NK-92 treated with Interleukin-12 subunit alpha and Interleukin-12 subunit beta, amount 100 ng/mL, for 24 hours (cell line): Measurements from ENCODE around the gene CRYBA2.

Source experiments
- DNase-seq: peaks from one replicate; lab custom pipeline; 2025; lab: John Stamatoyannopoulos, UW

Gene CRYBA2

GRCh38 chr2:218982586-218983262 is 10.5 kb downstream of the CRYBA2 start:
- no peak for DNase-seq

- DNase-seq = no peak
Measured at GRCh38 chr2:218981881-218982585, 11.2 kb downstream of the CRYBA2 start.

- no peak for DNase-seq
Measured at GRCh38 chr2:218981390-218981880, 11.8 kb downstream of the CRYBA2 start.

- DNase-seq = no peak
Measured at GRCh38 chr2:218980735-218981389, 12.4 kb downstream of the CRYBA2 start.

- DNase-seq = peak; percentile 54
Measured at GRCh38 chr2:218979846-218980734, 13.1 kb downstream of the CRYBA2 start.

GRCh38 chr2:218975060-218975777 is 18.0 kb downstream of the CRYBA2 start:
- no peak for DNase-seq

- DNase-seq = no peak
Measured at GRCh38 chr2:218970894-218971293, 22.3 kb downstream of the CRYBA2 start.

- DNase-seq = no peak
Measured at GRCh38 chr2:218964041-218964771, 29.0 kb downstream of the CRYBA2 start.

- no peak for DNase-seq
Measured at GRCh38 chr2:218963601-218964000, 29.6 kb downstream of the CRYBA2 start.

- no peak for DNase-seq
Measured at GRCh38 chr2:218962859-218963492, 30.2 kb downstream of the CRYBA2 start.

GRCh38 chr2:218961651-218962570 is 31.3 kb downstream of the CRYBA2 start:
- no peak for DNase-seq

- no peak for DNase-seq
Measured at GRCh38 chr2:218961229-218961628, 32.0 kb downstream of the CRYBA2 start.

- DNase-seq = no peak
Measured at GRCh38 chr2:218960309-218961165, 32.7 kb downstream of the CRYBA2 start.

GRCh38 chr2:218959761-218960308 is 33.4 kb downstream of the CRYBA2 start:
- DNase-seq = no peak

- peak; percentile 16 for DNase-seq
Measured at GRCh38 chr2:218959141-218959731, 34.0 kb downstream of the CRYBA2 start, which contains the start of gene CDK5R2. TSS of gene CDK5R2 (plus strand) at chr2:218959666. CDS start at chr2:218959821, 155 bp downstream.

GRCh38 chr2:218958276-218958675 is 34.9 kb downstream of the CRYBA2 start:
- no peak for DNase-seq

- DNase-seq = no peak
Measured at GRCh38 chr2:218957671-218958070, 35.6 kb downstream of the CRYBA2 start.
